Bronchial epithelial cell (primary cell): ENCODE results near the gene VGLL4. TPM values are rescaled to one million over a fixed set of nuclear protein-coding genes. Genes with fewer than 3 reads are reported as not detected.
"Not testable (repeated sequence)": the region's sequence is repeated elsewhere in the genome, so short reads cannot be mapped to it uniquely, and the experiment has no call there.

ENCODE experiments used
- DNase-seq: peaks from one replicate; pipeline ENCODE4 v3.0.0-alpha.2; 2010; ENCODE audit warnings: low read depth
- FAIRE-seq: peaks from 2 replicates; lab custom pipeline; 2011; peaks lifted over from hg19 to GRCh38; lab: Jason Lieb, UNC
- H3K27me3 ChIP-seq: 2 replicates; pipeline ENCODE4 v1.5.1; 2011; ENCODE audit warnings: low read length; ENCODE audit not compliant: control insufficient read depth, insufficient read depth
- H3K36me3 ChIP-seq: 2 replicates; pipeline ENCODE4 v1.5.1; 2011; ENCODE audit warnings: low read length; ENCODE audit not compliant: control insufficient read depth, insufficient read depth
- H3K4me3 ChIP-seq: 2 replicates; pipeline ENCODE4 v1.5.1; 2011; ENCODE audit warnings: mild to moderate bottlenecking, low read depth, low read length, control low read depth
- CTCF ChIP-seq: IDR thresholded peaks from 2 replicates; pipeline ENCODE4 v1.5.1; 2011; ENCODE audit warnings: mild to moderate bottlenecking, moderate library complexity, low read length, control low read depth, inconsistent platforms; ENCODE audit not compliant: insufficient read depth, severe bottlenecking
- total RNA-seq: library from RNA; depleted of rRNA; stranded (reverse); fragments of >200 nt; gene quantifications from 2 replicates; pipeline ENCODE4 v1.2.1, GENCODE V29; 2014

The VGLL4 gene
- total RNA-seq, 1 donor from 2014 or later: 32.6 TPM

- H3K36me3 ChIP-seq: peaks cover 5% of the 10 kb centered on the region
- DNase-seq (no peak), FAIRE-seq (no peak)
- H3K27me3 ChIP-seq: no peaks in the 10 kb centered on the region
- H3K4me3 ChIP-seq: no peak overlapping the region
- TF ChIP-seq CTCF: no peak
Measured at GRCh38 chr3:11578169-11578568, 65.5 kb downstream of the VGLL4 start.

- Histone ChIP-seq H3K4me3 (no peak overlapping the region), H3K36me3 (peaks cover 5% of the 10 kb centered on the region), H3K27me3 (no peaks in the 10 kb centered on the region)
- FAIRE-seq (no peak), DNase-seq (no peak)
- TF ChIP-seq CTCF: no peak
Measured at GRCh38 chr3:11576453-11576852, 67.3 kb downstream of the VGLL4 start.

GRCh38 chr3:11575677-11576076, 68.0 kb downstream of the VGLL4 start:
- Histone ChIP-seq H3K27me3 (no peaks in the 10 kb centered on the region), H3K36me3 (peaks cover 7% of the 10 kb centered on the region), H3K4me3 (no peak overlapping the region)
- FAIRE-seq (no peak), DNase-seq (no peak)
- no peak for TF ChIP-seq CTCF

DNA sequence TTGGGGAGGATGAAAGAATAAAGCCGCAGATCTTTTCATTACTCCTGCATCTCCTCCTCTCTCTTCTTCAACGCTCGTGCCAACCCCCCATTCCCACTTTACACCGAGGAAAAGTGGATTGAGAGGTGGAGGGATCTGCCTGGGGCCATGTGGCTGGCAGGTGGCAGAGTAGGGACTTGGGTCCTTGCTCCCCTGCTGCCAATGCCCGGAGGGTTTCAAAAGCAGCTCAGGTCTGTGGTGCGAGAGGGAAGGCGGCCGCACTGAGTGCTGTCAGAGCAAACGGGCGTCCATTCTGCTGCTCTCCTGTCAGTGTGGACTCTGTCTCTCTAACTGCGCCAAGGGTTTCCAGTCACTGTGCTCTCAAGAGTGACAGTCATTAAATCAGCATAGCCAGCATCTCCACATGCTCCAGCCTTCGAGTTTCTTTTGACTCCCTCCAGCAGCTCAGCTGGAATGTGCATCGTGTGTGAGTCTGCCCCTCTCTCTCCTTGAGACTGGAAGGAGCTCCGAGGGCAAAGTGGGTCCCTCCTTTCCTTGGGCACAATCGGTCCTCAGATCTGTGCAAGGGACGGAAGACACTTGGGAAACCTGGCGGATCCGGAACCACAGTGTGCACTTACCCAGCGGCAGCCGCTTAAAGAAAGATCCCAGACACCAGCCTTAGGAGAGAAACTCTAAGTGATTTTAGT, 68.6 kb downstream of the VGLL4 start:
- H3K36me3 ChIP-seq: peaks cover 9% of the 10 kb centered on the region
- peak; percentile 60 for FAIRE-seq
- no peak for DNase-seq
- no peaks in the 10 kb centered on the region for H3K27me3 ChIP-seq
- no peak for TF ChIP-seq CTCF
- no peak overlapping the region for H3K4me3 ChIP-seq

DNA sequence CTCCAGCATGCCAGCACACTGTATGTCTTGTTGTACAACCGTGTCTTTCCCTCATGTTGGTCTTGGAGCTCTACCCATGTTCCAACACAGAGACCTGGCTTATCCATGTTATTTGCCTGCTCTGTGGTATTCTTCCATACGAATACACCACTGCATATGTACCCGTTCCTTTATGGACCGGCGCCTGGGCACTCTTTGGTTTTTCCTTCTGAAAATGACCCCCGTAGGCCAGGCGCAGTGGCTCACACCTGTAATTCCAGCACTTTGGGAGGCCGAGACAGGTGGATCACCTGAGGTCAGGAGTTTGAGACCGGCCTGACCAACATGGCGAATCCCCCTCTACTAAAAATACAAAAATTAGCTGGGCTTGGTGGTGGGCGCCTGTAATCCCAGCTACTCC, 71.1 kb downstream of the VGLL4 start:
- not testable (repeated sequence) for H3K36me3 ChIP-seq, H3K4me3 ChIP-seq, DNase-seq, FAIRE-seq, H3K27me3 ChIP-seq

- Histone ChIP-seq H3K36me3 (peaks cover 8% of the 10 kb centered on the region), H3K27me3 (no peaks in the 10 kb centered on the region), H3K4me3 (no peak overlapping the region)
- DNase-seq: peak; percentile 25
- no peak for FAIRE-seq
- no peak for TF ChIP-seq CTCF
Measured at GRCh38 chr3:11570789-11571495, 72.8 kb downstream of the VGLL4 start.
